DMS 273 treated with DMSO at 0.1 percent for 48 hours (cell line): ENCODE measurements around the gene MAD1L1.

Experiments
- DNase-seq: peaks from one replicate; lab custom pipeline; 2025; lab: John Stamatoyannopoulos, UW

The MAD1L1 gene

DNA sequence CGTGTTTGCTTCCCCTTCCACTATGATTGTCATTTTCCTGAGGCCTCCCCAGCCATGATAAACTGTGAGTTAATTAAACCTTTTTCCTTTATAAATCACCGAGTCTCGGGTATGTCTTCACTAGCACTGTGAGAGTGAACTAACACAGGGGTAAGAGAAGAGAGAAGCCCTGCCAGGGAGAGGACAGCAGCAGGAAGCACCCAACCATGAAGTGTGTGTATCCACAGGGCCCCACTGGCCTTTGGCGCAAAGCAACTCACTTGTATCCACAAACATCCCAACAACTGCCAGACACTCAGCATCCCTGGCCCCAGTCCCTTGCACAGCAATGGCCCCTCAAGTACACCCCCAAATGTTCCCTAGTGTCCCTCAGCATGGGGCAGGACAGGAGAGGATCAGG lies 115.1 kb downstream of the MAD1L1 start:
- DNase-seq = no peak

GRCh38 chr7:2116989-2117591 lies 115.7 kb downstream of the MAD1L1 start:
- no peak for DNase-seq

DNA sequence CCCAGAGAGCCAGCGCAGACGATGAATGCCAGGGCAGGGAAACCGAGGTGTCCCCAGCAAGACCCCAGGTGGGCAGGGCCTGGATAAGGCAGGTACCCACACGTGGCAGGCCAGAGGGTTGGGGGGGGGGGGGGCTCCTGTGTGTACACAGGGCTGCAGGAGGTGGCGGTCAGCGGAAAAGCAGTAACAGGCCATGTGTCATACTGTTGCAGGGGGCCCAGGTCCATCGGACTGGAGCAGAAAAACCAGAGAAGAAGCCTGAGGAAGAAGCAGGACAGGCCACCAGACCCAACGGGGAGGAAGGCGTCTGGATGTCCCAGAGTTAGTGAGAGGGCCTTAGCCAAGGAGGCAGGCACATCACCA lies 116.3 kb downstream of the MAD1L1 start:
- no peak for DNase-seq

GRCh38 chr7:2115760-2116447 lies 116.8 kb downstream of the MAD1L1 start:
- no peak for DNase-seq

DNA sequence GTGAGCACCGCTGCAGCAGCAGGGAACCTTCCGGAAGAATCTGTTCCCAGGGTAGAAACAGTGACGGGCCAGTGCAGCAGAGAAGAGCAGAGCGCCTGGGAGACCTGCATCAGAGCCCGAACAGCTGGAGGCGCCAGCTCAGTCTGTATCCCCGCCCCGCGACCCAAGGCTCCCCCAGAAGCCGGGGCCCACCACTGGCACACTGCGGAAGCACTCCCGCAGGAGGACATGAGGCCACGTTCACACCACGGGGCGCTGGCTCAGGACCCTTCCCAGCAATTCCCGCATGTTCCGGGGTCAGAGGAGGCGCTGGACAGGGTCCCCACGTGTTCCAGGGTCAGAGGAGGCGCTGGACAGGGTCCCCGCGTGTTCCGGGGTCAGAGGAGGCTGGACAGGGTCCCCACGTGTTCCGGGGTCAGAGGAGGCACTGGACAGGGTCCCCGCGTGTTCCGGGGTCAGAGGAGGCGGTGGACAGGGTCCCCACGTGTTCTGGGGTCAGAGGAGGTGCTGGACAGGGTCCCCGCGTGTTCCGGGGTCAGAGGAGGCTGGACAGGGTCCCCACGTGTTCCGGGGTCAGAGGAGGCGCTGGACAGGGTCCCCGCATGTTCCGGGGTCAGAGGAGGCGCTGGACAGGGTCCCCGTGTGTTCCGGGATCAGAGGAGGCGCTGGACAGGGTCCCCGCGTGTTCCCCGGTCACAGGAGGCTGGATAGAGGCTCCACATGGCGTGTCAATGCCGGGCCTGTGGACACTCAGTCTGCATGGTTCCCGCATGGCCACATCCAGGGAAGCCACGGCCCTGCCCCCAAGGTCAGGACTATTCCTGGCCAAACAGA lies 117.6 kb downstream of the MAD1L1 start:
- DNase-seq = no peak

DNA sequence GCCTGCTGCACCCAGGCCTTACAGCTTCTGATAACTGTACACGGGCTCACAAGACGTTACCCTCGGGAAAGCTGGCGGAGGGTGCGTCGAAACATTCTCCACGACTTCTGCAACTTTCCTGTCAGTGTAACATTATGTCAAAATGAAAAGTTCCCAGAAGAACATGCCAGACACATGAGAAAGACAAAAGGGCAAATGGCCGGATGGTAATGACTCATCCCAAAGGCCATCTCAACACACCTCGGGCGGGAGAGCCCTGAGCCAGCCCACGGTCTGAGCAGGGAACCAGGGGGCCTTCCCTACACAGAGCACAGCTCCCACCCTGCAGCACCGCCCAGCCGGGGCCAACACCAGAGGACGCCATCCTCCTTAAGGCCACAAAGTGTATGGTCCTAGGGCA lies 118.7 kb downstream of the MAD1L1 start:
- no peak for DNase-seq

- no peak for DNase-seq
Observed at GRCh38 chr7:2112261-2113198, 120.2 kb downstream of the MAD1L1 start.

GRCh38 chr7:2111568-2111967 lies 121.2 kb downstream of the MAD1L1 start:
- no peak for DNase-seq

DNA sequence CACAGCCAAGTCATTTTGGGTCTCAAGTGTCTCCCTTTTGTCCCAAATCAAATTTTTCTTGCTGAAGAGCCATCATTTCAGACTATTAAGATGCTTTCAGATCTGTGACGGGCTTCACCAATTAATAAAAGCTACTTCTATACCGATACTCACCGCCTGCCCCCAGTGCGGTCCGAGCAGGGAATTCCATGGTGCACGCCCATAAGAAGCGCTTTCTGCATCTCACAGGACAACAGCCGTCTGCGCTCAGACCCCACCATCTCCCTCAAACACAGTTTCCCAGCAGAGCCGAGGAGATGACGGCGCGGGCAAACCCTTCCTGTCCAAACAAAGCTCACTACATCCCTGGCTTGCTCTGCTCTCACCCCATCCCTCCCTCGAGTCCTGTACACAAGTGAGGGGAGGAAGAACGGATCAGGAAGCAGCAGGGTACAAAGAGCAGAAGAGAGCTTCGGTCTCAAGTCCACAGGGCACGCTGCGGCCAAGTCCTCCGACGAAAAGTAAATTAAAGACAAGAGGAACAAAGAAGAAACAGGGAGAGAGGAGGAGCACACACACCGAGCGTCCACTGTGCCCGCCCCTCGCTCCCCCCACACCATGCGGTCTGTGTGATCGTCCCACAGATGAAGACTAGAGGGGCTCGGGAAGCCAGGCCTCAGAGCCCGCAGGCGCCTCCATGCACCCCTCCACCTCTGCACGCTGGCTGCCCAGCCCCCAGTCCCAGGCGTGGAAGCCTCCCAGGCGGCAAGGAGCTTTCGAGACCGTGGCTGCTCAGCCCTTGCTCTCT lies 121.9 kb downstream of the MAD1L1 start:
- no peak for DNase-seq

DNA sequence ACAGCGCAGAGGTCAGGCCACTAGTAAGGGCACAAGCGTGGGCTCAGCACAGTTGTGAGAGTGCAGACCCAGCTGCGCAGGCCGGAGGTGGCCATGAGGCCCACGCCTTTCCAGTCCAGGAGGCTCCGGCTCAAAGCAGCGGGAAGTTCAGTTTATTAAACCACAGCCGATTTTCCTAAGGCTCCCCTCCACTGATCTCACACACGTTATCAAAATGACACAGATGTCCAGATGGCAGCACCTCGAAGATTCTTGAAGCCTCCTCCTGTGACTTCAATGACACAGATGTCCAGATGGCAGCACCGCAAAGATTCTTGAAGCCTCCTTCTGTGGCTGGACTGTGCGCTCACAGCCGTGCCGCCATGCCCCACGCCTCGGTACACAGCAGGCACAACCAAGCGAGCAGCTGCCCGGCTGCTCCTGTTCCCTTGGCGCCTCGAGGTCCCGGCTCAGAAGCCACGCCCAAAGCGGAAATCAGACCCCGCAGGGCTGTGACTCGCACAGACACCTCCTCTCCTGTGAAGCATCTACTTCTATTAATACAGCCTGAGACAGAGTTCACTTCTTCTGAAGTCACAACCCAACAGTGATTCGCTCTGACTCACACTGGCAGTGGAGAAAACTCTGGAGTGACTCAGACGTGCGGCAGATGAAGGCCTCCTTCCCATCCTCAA lies 122.7 kb downstream of the MAD1L1 start:
- DNase-seq = peak; percentile 90

DNA sequence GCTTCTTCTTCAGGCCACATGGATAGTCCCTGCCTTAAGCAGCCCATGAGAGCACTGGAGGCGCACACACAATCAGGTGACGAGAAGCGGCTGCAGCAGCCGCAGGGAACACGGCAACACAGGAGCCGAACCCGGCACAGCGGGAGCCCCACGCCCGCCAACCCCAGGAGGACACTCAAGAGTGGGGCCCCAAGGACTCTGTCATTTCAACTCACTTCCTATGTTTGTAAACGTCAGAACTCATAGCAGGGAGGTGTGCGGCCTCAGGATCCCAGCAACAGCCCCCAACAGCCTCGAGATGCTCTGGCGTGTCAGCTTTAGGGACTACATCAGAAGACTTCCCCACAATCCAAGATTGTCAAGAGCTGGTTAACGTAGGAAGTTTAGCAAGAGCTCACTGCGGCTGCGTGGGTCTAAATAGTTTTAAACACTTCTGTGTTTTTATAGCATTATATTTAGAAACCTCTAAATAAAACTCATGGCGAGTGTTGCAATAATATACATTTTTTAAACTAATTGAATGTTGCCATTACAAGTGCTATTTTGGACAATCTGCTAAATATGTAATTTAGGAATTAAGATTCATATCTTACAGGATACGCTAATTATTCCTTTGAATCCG lies 123.4 kb downstream of the MAD1L1 start:
- no peak for DNase-seq

DNA sequence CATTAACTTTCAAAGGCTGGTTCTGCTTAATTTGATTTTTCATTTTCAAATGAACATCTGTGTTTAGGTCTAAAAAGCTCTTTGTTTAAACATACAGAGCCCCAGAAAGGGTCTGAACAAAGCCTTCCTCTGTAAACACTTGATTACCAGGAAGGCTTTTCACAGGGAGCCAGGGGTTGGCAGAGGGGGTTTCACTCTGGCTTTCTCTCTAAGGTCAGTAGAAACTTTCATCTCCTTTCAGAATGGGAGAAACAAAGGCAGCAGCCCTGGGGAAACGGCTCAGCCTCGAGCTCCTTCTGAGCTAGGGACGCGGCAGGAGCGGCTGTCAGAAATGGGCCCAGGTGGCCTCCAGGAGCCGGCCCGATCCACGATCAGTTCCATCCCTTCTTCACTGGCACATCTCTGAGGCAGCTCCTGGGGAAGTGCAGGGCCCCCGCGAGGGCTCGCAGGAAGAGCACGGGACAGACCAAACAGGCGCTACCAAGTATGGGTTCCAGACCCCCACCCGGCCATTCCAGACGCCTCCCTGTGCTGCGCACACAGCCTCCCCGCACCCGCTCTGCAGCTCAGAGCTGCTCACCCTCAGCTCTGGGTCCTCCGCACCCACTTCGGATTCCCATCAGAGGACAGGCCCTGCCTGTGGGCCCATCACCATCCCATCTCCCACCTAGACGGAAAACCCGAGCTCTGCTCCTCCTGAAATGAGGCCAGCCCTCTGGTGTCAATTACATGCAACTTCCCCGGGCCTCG lies 124.1 kb downstream of the MAD1L1 start:
- no peak for DNase-seq

DNA sequence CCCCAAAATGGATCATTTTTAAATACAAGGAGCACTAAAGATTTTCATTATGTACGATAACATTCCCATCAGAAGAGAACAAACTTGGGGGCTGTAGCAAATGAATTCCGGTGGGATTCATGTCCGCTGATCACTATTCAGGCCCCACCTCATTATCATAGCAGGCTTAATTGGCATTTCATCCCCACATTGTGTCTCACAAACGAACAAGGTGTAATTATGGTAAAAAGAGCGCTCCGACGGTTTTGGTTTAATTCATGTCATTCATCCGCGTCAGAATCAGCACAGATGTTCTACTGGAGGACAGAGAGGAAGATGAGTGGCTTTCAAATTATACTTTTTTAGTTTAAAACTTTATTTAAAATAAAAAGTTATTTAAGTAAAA lies 124.7 kb downstream of the MAD1L1 start:
- DNase-seq = no peak

DNA sequence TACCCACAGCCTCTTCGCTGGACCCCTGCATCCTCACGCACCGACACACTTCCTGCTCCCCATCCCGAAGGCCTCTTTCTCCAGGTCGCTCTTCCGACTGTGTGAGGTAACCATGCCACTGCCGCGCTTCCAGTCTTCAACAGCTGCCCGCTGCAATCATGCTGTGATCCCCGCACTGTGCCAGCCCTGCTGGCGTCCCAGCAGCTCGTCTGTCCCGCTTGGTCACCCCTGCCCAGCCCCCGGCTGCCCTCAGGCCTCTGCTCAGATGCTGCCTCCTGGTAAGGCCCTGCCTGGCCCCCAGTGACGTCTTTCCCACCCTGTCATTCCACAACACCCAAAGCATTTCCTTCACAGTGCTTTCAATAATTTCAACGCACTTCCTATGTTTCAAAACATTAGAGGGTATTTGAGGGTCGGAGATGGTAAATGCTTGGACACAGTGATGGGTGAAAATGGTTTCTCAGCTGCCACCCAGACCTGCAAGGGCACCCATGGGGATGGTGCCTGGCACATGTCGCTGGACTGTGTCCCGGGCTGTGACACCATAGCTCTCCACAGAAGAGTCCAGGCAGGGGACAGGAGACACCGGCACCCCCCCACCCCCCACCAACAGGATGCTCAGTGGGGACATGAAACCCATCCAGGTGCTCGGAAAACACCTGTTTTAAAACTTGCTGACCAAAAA lies 125.2 kb downstream of the MAD1L1 start:
- DNase-seq = no peak

- DNase-seq = no peak
Observed at GRCh38 chr7:2106924-2107323, 125.8 kb downstream of the MAD1L1 start.

DNA sequence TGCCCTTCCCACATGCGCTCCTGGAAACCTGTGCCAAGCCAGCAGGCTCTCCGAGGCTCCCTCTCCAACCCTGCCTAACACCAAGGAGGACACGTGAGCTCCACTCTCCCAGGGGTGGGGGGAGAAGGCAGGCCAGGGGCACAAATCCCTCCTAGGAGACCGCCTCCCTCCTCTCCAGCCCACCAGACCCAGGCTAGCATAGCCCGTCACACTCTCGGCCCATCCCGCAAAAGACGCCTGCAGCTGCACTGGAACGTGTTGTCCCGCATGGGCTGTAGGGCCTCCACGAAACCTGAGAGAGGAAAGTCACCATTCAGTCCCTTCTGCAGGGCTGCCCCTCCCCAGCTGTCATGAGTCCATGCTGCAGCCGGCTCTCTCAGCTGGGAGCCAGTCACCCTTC lies 126.3 kb downstream of the MAD1L1 start:
- no peak for DNase-seq

DNA sequence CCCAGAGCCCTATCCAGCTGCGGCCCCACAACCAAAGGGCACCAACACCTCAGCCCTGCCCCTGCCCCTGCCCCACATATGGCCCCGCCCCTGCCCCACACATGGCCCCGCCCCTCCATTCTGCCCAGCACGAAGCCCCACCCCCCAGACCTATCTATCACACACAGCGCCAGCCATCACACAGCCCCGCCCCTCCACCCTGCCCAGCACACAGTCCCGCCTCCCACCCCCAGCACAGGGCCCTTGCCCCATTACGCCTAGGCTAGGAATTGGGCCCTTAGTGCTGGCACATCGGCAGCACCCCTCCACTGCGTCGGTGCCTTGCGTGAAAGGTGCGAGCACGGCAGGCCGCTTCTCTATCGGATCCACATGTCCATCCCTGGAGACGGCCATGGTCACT lies 126.8 kb downstream of the MAD1L1 start:
- DNase-seq = no peak

DNA sequence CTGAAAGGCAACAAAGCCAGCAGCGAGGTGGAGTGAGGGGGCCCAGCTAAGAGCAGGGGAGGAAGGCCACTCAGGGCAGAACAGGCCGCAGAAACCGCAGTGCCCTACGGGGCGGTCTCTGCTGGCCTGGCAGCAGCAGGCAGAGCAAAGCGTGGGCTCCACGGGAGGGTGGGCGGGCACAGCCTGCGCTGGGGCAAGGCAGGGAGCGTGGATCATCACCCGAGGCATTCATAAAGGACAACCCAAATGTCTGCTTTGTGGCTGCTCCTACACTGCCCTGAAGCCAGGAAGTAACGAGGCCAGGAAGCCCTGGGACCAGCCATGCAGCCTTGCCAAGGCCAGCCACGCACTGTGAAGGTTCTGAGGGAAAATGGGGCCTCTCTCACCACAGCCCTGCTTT lies 127.5 kb downstream of the MAD1L1 start:
- DNase-seq = no peak

DNA sequence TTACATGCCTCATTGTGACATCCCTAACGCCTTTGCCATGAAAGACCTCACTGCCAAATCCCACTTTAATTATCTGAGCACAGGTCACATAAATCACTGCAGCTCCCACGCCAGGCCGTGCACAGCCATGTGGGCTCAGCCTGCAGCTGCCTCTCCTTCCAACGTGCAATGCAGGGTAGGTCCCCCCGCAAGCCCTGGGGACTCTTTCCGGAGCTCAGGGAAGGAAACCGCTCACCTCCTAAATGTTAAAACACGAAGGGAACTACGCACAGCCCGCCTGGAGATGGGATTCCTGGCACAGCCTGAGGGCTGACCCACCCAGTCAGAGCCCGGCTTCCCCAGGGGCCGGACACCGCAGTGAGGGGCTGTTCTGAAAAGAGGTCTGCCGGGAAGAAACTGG lies 128.0 kb downstream of the MAD1L1 start:
- DNase-seq = no peak
